Measurements from ENCODE around the gene CEP85. TPM values are rescaled to one million over a fixed set of nuclear protein-coding genes. Genes with fewer than 3 reads are reported as not detected.
"Not testable (repeated sequence)": the region's sequence is repeated elsewhere in the genome, so short reads cannot be mapped to it uniquely, and the experiment has no call there.

The CEP85 gene
- total RNA-seq, 4 donors from 2014 or later, result 7.5 to 14.7 (median 12.5) TPM

GRCh38 chr1:26221094-26221493 lies 12.9 kb upstream of the CEP85 start:
- no peak overlapping the region for H3K4me3 ChIP-seq
- peaks cover 0 to 33% (median 7%) of the 10 kb centered on the region in 3 donors for H3K4me1 ChIP-seq
- TF ChIP-seq POLR2A (IDR thresholded peaks at IDR 0.05), result no peak
- TF ChIP-seq, protein P1, sequence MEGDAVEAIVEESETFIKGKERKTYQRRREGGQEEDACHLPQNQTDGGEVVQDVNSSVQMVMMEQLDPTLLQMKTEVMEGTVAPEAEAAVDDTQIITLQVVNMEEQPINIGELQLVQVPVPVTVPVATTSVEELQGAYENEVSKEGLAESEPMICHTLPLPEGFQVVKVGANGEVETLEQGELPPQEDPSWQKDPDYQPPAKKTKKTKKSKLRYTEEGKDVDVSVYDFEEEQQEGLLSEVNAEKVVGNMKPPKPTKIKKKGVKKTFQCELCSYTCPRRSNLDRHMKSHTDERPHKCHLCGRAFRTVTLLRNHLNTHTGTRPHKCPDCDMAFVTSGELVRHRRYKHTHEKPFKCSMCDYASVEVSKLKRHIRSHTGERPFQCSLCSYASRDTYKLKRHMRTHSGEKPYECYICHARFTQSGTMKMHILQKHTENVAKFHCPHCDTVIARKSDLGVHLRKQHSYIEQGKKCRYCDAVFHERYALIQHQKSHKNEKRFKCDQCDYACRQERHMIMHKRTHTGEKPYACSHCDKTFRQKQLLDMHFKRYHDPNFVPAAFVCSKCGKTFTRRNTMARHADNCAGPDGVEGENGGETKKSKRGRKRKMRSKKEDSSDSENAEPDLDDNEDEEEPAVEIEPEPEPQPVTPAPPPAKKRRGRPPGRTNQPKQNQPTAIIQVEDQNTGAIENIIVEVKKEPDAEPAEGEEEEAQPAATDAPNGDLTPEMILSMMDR (IDR thresholded peaks at IDR 0.05), result no peak
- intact Hi-C loops (cut with DNase I), result no loop called here
- H3K27ac ChIP-seq, result no peak overlapping the region
- no peaks in the 10 kb centered on the region for H3K36me3 ChIP-seq
- no peaks in the 10 kb centered on the region for H3K9me3 ChIP-seq
- DNase-seq, result no peak
- 74 to 90% methylated on average over 2 of the region's 2 CpGs for WGBS, 2 donors
- H3K27me3 ChIP-seq, result peaks cover 0 to 49% (median 0%) of the 10 kb centered on the region in 4 donors

GRCh38 chr1:26224606-26225005 lies 9.4 kb upstream of the CEP85 start:
- H3K4me3 ChIP-seq, result peak overlapping the region in 1 of 4 donors; percentile 58
- no peak for DNase-seq

DNA sequence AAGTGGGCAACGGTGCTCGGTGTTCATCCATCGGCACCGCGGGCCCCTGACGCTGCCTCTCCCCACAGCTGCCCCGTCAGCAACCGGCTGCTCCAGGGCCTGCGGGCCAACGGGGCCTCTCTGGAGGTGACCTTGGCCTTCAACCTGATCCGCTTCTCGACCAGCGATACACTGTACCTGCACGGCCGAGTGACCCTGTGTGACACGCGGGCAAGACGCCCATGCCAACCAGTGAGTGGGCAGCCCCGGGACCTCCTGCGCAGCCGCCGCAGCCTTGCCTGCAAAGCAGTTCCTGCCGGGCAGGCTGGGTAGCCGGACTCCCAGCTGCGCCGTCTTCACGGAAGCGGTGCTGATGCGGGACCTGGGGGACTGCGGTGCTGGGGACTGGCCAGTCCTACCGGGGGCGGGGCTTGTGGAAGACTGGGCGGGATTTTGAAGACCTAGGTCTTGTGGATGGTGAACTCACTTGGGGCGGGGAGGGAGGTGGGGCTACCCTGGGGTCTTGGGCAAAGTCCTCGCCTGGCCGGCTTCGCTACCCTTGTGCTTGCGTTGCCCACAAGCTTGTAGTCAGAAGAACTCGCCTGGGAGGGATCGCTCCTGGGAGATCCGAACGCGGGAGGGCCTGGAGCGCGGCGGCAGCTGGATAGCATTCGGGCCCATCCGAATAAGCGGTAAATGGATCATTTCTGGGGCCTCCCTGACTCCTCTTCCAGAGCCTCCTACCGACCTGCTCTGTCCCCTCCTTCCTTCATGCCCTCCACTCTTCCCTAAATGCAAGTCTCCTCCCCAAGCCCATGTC lies 8.8 kb upstream of the CEP85 start:
- no peaks in the 10 kb centered on the region for H3K36me3 ChIP-seq
- WGBS, 2 donors, result 11 to 24% methylated on average over 4 to 22 of the region's 50 CpGs
- no peak for DNase-seq
- H3K27ac ChIP-seq, result no peak overlapping the region
- H3K4me1 ChIP-seq, result peaks cover 0 to 24% (median 7%) of the 10 kb centered on the region in 3 donors
- H3K4me3 ChIP-seq, result peak overlapping the region in 3 of 4 donors; percentile 37 to 58 (median 39)
- no peaks in the 10 kb centered on the region for H3K9me3 ChIP-seq
- no peak for TF ChIP-seq POLR2A (IDR thresholded peaks at IDR 0.05)
- TF ChIP-seq, protein P1 (IDR thresholded peaks at IDR 0.05), result no peak
- H3K27me3 ChIP-seq, result peaks cover 0 to 49% (median 1%) of the 10 kb centered on the region in 4 donors
- intact Hi-C loops (cut with DNase I), result no loop called here

More at GRCh38 chr1:26224606-26225005, 9.4 kb upstream of the CEP85 start:
- no peaks in the 10 kb centered on the region for H3K36me3 ChIP-seq
- 73 to 77% methylated on average over 7 of the region's 7 CpGs for WGBS, 2 donors
- H3K4me1 ChIP-seq, result peaks cover 0 to 24% (median 7%) of the 10 kb centered on the region in 3 donors
- no peaks in the 10 kb centered on the region for H3K9me3 ChIP-seq
- intact Hi-C loops (cut with DNase I), result no loop called here
- TF ChIP-seq, protein P1 (IDR thresholded peaks at IDR 0.05), result no peak
- no peak for TF ChIP-seq POLR2A (IDR thresholded peaks at IDR 0.05)
- peaks cover 0 to 55% (median 1%) of the 10 kb centered on the region in 4 donors for H3K27me3 ChIP-seq
- H3K27ac ChIP-seq, result no peak overlapping the region

GRCh38 chr1:26230682-26231081 lies 3.3 kb upstream of the CEP85 start:
- H3K36me3 ChIP-seq; H3K4me3 ChIP-seq; DNase-seq; H3K27ac ChIP-seq; intact Hi-C loops (cut with DNase I); H3K9me3 ChIP-seq: not testable (repeated sequence)
- peaks cover 6 to 20% (median 8%) of the 10 kb centered on the region in 3 donors for H3K4me1 ChIP-seq
- H3K27me3 ChIP-seq, result peaks cover 0 to 25% (median 1%) of the 10 kb centered on the region in 4 donors
- WGBS, 2 donors, result 64 to 87% methylated on average over 2 of the region's 2 CpGs

GRCh38 chr1:26234644-26235370 lies 807 bp downstream of the CEP85 start:
- no peaks in the 10 kb centered on the region for H3K36me3 ChIP-seq
- peak overlapping the region; percentile 82 to 96 (median 94) for H3K27ac ChIP-seq
- TF ChIP-seq, protein P1 (IDR thresholded peaks at IDR 0.05), result no peak
- no peak for TF ChIP-seq POLR2A (IDR thresholded peaks at IDR 0.05)
- DNase-seq, result no peak
- no peaks in the 10 kb centered on the region for H3K9me3 ChIP-seq
- 1 to 2% methylated on average over 18 to 24 of the region's 30 CpGs for WGBS, 2 donors
- intact Hi-C loops (cut with DNase I), result no loop called here
- peaks cover 8 to 36% (median 9%) of the 10 kb centered on the region in 3 donors for H3K4me1 ChIP-seq
- H3K4me3 ChIP-seq, result peak overlapping the region; percentile 48 to 91 (median 68)
- no peaks in the 10 kb centered on the region for H3K27me3 ChIP-seq

Measured in esophagus squamous epithelium (tissue), 5 donors.